Measurements from ENCODE around the gene ARID3C.

The ARID3C gene

GRCh38 chr9:34594177-34594576 lies 34.7 kb downstream of the ARID3C start:
- DNase-seq (ENCODE audit: low spot score): no peak

- no peak for DNase-seq (ENCODE audit: low spot score)
These were observed 35.8 kb downstream of the ARID3C start for GRCh38 chr9:34592895-34593601.

GRCh38 chr9:34591917-34592866 lies 36.7 kb downstream of the ARID3C start:
- DNase-seq (ENCODE audit: low spot score): no peak

- peak; percentile 74 for DNase-seq (ENCODE audit: low spot score)
These were observed 37.5 kb downstream of the ARID3C start for GRCh38 chr9:34591248-34591916.

GRCh38 chr9:34590381-34591247 lies 38.3 kb downstream of the ARID3C start:
- DNase-seq (ENCODE audit: low spot score): peak; percentile 54

- no peak for DNase-seq (ENCODE audit: low spot score)
These were observed 39.1 kb downstream of the ARID3C start, which contains the start of gene CNTFR for GRCh38 chr9:34589636-34590380. TSS of gene CNTFR (minus strand) at chr9:34589724. CDS start at chr9:34568981, 20,743 bp downstream.

- no peak for DNase-seq (ENCODE audit: low spot score)
These were observed 39.9 kb downstream of the ARID3C start for GRCh38 chr9:34588671-34589635.

GRCh38 chr9:34587271-34587670 lies 41.6 kb downstream of the ARID3C start:
- DNase-seq (ENCODE audit: low spot score): no peak

- no peak for DNase-seq (ENCODE audit: low spot score)
These were observed 42.8 kb downstream of the ARID3C start for GRCh38 chr9:34585946-34586669.

GRCh38 chr9:34584970-34585369 lies 43.9 kb downstream of the ARID3C start:
- no peak for DNase-seq (ENCODE audit: low spot score)

GRCh38 chr9:34582787-34583186 lies 46.1 kb downstream of the ARID3C start:
- no peak for DNase-seq (ENCODE audit: low spot score)

GRCh38 chr9:34581318-34581717 lies 47.5 kb downstream of the ARID3C start:
- no peak for DNase-seq (ENCODE audit: low spot score)

GRCh38 chr9:34580358-34580757 lies 48.5 kb downstream of the ARID3C start:
- no peak for DNase-seq (ENCODE audit: low spot score)

GRCh38 chr9:34579808-34580163 lies 49.1 kb downstream of the ARID3C start:
- no peak for DNase-seq (ENCODE audit: low spot score)

- DNase-seq (ENCODE audit: low spot score): no peak
These were observed 49.6 kb downstream of the ARID3C start for GRCh38 chr9:34579104-34579807.

GRCh38 chr9:34578241-34579103 lies 50.4 kb downstream of the ARID3C start:
- no peak for DNase-seq (ENCODE audit: low spot score)

All from LoVo (cell line).